M059J (cell line): Measurements from ENCODE around the gene NEMP1. TPM values are rescaled to one million over a fixed set of nuclear protein-coding genes. Genes with fewer than 3 reads are reported as not detected.
"Not testable (repeated sequence)": the region's sequence is repeated elsewhere in the genome, so short reads cannot be mapped to it uniquely, and the experiment has no call there.

ENCODE experiments used
- DNase-seq: peaks from one replicate; pipeline ENCODE4 v3.0.0-alpha.2; 2012; ENCODE audit warnings: low read depth
- total RNA-seq: library from RNA; depleted of rRNA; stranded (reverse); fragments of >200 nt; shearing (Covaris generic); gene quantifications from 2 replicates; pipeline ENCODE4 v1.2.3, GENCODE V29; 2014; rRNA removed

Gene NEMP1
- total RNA-seq: 18.1 and 30.3 TPM in 2 replicates

GRCh38 chr12:57078519-57079404 is at the start of gene NEMP1:
Gene NEMP1 (minus strand): TSS chr12:57078791. CDS start chr12:57078745, 46 bp downstream.
- DNase-seq: peak; percentile 100

- DNase-seq: peak; percentile 79
These were observed 49.3 kb upstream of the NEMP1 start, which contains the start of gene LRP1 for GRCh38 chr12:57127726-57128518. Gene LRP1 (plus strand): TSS chr12:57128483. CDS start chr12:57128965, 482 bp downstream.

- peak; percentile 74 for DNase-seq
These were observed 48.6 kb upstream of the NEMP1 start for GRCh38 chr12:57127101-57127725.

GRCh38 chr12:57126561-57126960 is 48.0 kb upstream of the NEMP1 start:
- DNase-seq: no peak

GRCh38 chr12:57126061-57126460 is 47.5 kb upstream of the NEMP1 start:
- no peak for DNase-seq

- peak; percentile 66 for DNase-seq
These were observed 45.8 kb upstream of the NEMP1 start for GRCh38 chr12:57124261-57124877.

GRCh38 chr12:57123813-57124212 is 45.2 kb upstream of the NEMP1 start:
- DNase-seq: no peak

- DNase-seq: not testable (repeated sequence)
These were observed 42.1 kb upstream of the NEMP1 start for GRCh38 chr12:57120718-57121117.

GRCh38 chr12:57119294-57120085 is 40.9 kb upstream of the NEMP1 start:
- DNase-seq: no peak

GRCh38 chr12:57118711-57119271 is 40.2 kb upstream of the NEMP1 start:
- peak; percentile 92 for DNase-seq

- DNase-seq: no peak
These were observed 38.1 kb upstream of the NEMP1 start for GRCh38 chr12:57116580-57117281.

- no peak for DNase-seq
These were observed 34.1 kb upstream of the NEMP1 start for GRCh38 chr12:57112492-57113294.

- no peak for DNase-seq
These were observed 32.6 kb upstream of the NEMP1 start, which contains the start of gene STAT6 for GRCh38 chr12:57111031-57111734. Gene STAT6 (minus strand): TSS chr12:57111362. CDS start chr12:57108278, 3,084 bp downstream.

- no peak for DNase-seq
These were observed 31.8 kb upstream of the NEMP1 start for GRCh38 chr12:57110104-57111030.

- no peak for DNase-seq
These were observed 30.9 kb upstream of the NEMP1 start for GRCh38 chr12:57109207-57110103.
